ENCODE results near the gene C3orf20. TPM values are rescaled to one million over a fixed set of nuclear protein-coding genes. Genes with fewer than 3 reads are reported as not detected.
A peak's percentile ranks its signal among the peaks of the same experiment; 100 is the strongest.

C3orf20 gene
- total RNA-seq, 4 donors from 2014 or later = 0.11 to 0.46 TPM; not detected in 2

GRCh38 chr3:14788644-14789043, 113.7 kb downstream of the C3orf20 start:
- Histone ChIP-seq H3K4me1 (peaks cover 0 to 4% of the 10 kb centered on the region in 2 donors), H3K27me3 (peaks cover 0 to 3% (median 0%) of the 10 kb centered on the region in 3 donors), H3K9me3 (no peaks in the 10 kb centered on the region), H3K27ac (no peak overlapping the region), H3K36me3 (no peaks in the 10 kb centered on the region), H3K4me3 (no peak overlapping the region)
- intact Hi-C loops (cut with DNase I; ENCODE audit: low total_unique reads) = no loop called here
- TF ChIP-seq POLR2A (IDR thresholded peaks at IDR 0.05) = no peak
- TF ChIP-seq CTCF (IDR thresholded peaks at IDR 0.05 in 4 of 5, conservative IDR thresholded peaks at IDR 0.05 in 1 of 5) = no peak
- DNase-seq (no peak), ATAC-seq (no peak)
- in situ Hi-C loops (cut with MboI; ENCODE audit: low sequenced_read_pairs in 4 of 4) = loop anchor here in 1 of 4 donors (25.0 kb wide), 1 partner anchor 124 kb away; no protein-coding TSS in a partner anchor

GRCh38 chr3:14789221-14789620, 114.3 kb downstream of the C3orf20 start:
- intact Hi-C loops (cut with DNase I; ENCODE audit: low total_unique reads) = no loop called here
- in situ Hi-C loops (cut with MboI; ENCODE audit: low sequenced_read_pairs in 4 of 4) = loop anchor here in 1 of 4 donors (25.0 kb wide), 1 partner anchor 123 kb away; no protein-coding TSS in a partner anchor
- ATAC-seq = no peak

GRCh38 chr3:14789640-14790285, 114.8 kb downstream of the C3orf20 start:
- intact Hi-C loops (cut with DNase I; ENCODE audit: low total_unique reads) = loop anchor here (10.0 kb wide), 1 partner anchor 55 kb away; no protein-coding TSS in a partner anchor

More at GRCh38 chr3:14789221-14789620, 114.3 kb downstream of the C3orf20 start:
- DNase-seq = no peak
- Histone ChIP-seq H3K36me3 (no peaks in the 10 kb centered on the region), H3K27me3 (peaks cover 0 to 3% (median 0%) of the 10 kb centered on the region in 3 donors), H3K9me3 (no peaks in the 10 kb centered on the region), H3K4me1 (peaks cover 0 to 4% of the 10 kb centered on the region in 2 donors), H3K4me3 (no peak overlapping the region), H3K27ac (no peak overlapping the region)
- TF ChIP-seq POLR2A (IDR thresholded peaks at IDR 0.05) (no peak), CTCF (IDR thresholded peaks at IDR 0.05 in 4 of 5, conservative IDR thresholded peaks at IDR 0.05 in 1 of 5) (no peak)

GRCh38 chr3:14791343-14791945, 116.5 kb downstream of the C3orf20 start:
- DNase-seq = peak; percentile 18 to 46
- no peak overlapping the region for H3K4me3 ChIP-seq
- H3K4me1 ChIP-seq = peaks cover 0 to 4% of the 10 kb centered on the region in 2 donors
- in situ Hi-C loops (cut with MboI; ENCODE audit: low sequenced_read_pairs in 4 of 4) (loop anchor here (5.0 to 25.0 kb wide), 3 partner anchors 121 to 133 kb away; no protein-coding TSS in a partner anchor), intact Hi-C loops (cut with DNase I; ENCODE audit: low total_unique reads) (loop anchor here (1.0 to 10.0 kb wide), 2 partner anchors 53 to 130 kb away; no protein-coding TSS in a partner anchor)
- no peak overlapping the region for H3K27ac ChIP-seq
- H3K27me3 ChIP-seq = no peaks in the 10 kb centered on the region
- TF ChIP-seq CTCF (IDR thresholded peaks at IDR 0.05 in 4 of 5, conservative IDR thresholded peaks at IDR 0.05 in 1 of 5) (peak; percentile 32 to 67 (median 62)), POLR2A (IDR thresholded peaks at IDR 0.05) (no peak)
- ATAC-seq = peak in 1 of 2 donors; percentile 59
- H3K36me3 ChIP-seq = no peaks in the 10 kb centered on the region
- H3K9me3 ChIP-seq = no peaks in the 10 kb centered on the region

More at GRCh38 chr3:14789640-14790285, 114.8 kb downstream of the C3orf20 start:
- DNase-seq = no peak
- Histone ChIP-seq H3K4me3 (no peak overlapping the region), H3K4me1 (peaks cover 0 to 4% of the 10 kb centered on the region in 2 donors), H3K9me3 (no peaks in the 10 kb centered on the region), H3K36me3 (no peaks in the 10 kb centered on the region), H3K27ac (no peak overlapping the region), H3K27me3 (peaks cover 0 to 3% (median 0%) of the 10 kb centered on the region in 3 donors)
- ATAC-seq = no peak
- TF ChIP-seq POLR2A (IDR thresholded peaks at IDR 0.05) = no peak
- no peak for TF ChIP-seq CTCF (IDR thresholded peaks at IDR 0.05 in 4 of 5, conservative IDR thresholded peaks at IDR 0.05 in 1 of 5)
- in situ Hi-C loops (cut with MboI; ENCODE audit: low sequenced_read_pairs in 4 of 4) = loop anchor here (5.0 to 25.0 kb wide), 3 partner anchors 123 to 135 kb away; no protein-coding TSS in a partner anchor

Measured in gastrocnemius medialis (tissue), 4 donors.